Mesenchymal stem cell (in vitro differentiated cells and primary cell): ENCODE results near the gene COL4A5.

Experiments used
- DNase-seq: peaks from one replicate; pipeline ENCODE4 v3.0.0-alpha.2; 2013
- H2AFZ ChIP-seq: one replicate; pipeline ENCODE4 v1.6.1; 2013; ENCODE audit warnings: low read depth, mild to moderate bottlenecking, control low read depth, inconsistent platforms, low read length, moderate library complexity
- H2AK5ac ChIP-seq: 2 replicates; pipeline ENCODE4 v1.6.1; 2013; ENCODE audit warnings: low read length, moderate library complexity, mild to moderate bottlenecking, inconsistent platforms; ENCODE audit not compliant: severe bottlenecking
- H2BK120ac ChIP-seq: one replicate; pipeline ENCODE4 v1.6.1; 2013; ENCODE audit warnings: low read depth, mild to moderate bottlenecking, inconsistent platforms, low read length, moderate library complexity
- H2BK12ac ChIP-seq, 2 experiments: one replicate each; pipeline ENCODE4 v1.6.1; 2013; ENCODE audit warnings: inconsistent platforms in 2 of 2, low read length in 2 of 2, mild to moderate bottlenecking in 2 of 2, moderate library complexity in 2 of 2, control low read depth in 1 of 2
- H2BK15ac ChIP-seq: one replicate; pipeline ENCODE4 v1.6.1; 2013; ENCODE audit warnings: mild to moderate bottlenecking, low read depth, inconsistent platforms; ENCODE audit not compliant: poor library complexity, severe bottlenecking
- H2BK5ac ChIP-seq: 2 replicates; pipeline ENCODE4 v1.6.1; 2013; ENCODE audit warnings: low read depth, mild to moderate bottlenecking, low read length, control low read depth, inconsistent platforms; ENCODE audit not compliant: poor library complexity, severe bottlenecking
- H3K14ac ChIP-seq, 2 experiments: one replicate each; pipeline ENCODE4 v1.6.1; 2013; ENCODE audit warnings: inconsistent platforms in 2 of 2, low read length in 2 of 2, control low read depth in 1 of 2, mild to moderate bottlenecking in 1 of 2, moderate library complexity in 1 of 2
- H3K18ac ChIP-seq, 2 experiments: one replicate each; pipeline ENCODE4 v1.6.1; 2013; ENCODE audit warnings: inconsistent platforms in 2 of 2, low read length in 2 of 2, control low read depth in 1 of 2, low read depth in 1 of 2, mild to moderate bottlenecking in 1 of 2
- H3K23ac ChIP-seq, 2 experiments: one replicate each; pipeline ENCODE4 v1.6.1; 2013; ENCODE audit warnings: inconsistent platforms in 2 of 2, low read length in 2 of 2, mild to moderate bottlenecking in 2 of 2, moderate library complexity in 2 of 2, control low read depth in 1 of 2
- H3K27ac ChIP-seq: 2 replicates; pipeline ENCODE4 v1.5.1; 2013; ENCODE audit warnings: mild to moderate bottlenecking, moderate library complexity, low read length, control low read depth, inconsistent platforms; ENCODE audit not compliant: poor library complexity, severe bottlenecking
- H3K27me3 ChIP-seq, 2 experiments: 2 replicates each; pipeline versions ENCODE4 v1.6.1 to v1.7.0; 2013; ENCODE audit warnings: low read length in 2 of 2, mild to moderate bottlenecking in 2 of 2, moderate library complexity in 2 of 2, control low read depth in 1 of 2, inconsistent platforms in 1 of 2; ENCODE audit not compliant: control insufficient read depth in 1 of 2, insufficient read depth in 1 of 2
- H3K36me3 ChIP-seq, 2 experiments: 2 replicates each; pipeline versions ENCODE4 v1.6.1 to v1.7.0; 2013; ENCODE audit warnings: low read length in 2 of 2, control low read depth in 1 of 2, inconsistent platforms in 1 of 2, low read depth in 1 of 2, mild to moderate bottlenecking in 1 of 2; ENCODE audit not compliant: insufficient read depth in 2 of 2, control insufficient read depth in 1 of 2
- H3K4ac ChIP-seq, 2 experiments: one replicate each; pipeline ENCODE4 v1.6.1; 2013; ENCODE audit warnings: inconsistent platforms in 2 of 2, low read length in 2 of 2, mild to moderate bottlenecking in 2 of 2, moderate library complexity in 2 of 2, control low read depth in 1 of 2, low read depth in 1 of 2
- H3K4me1 ChIP-seq: 2 replicates; pipeline ENCODE4 v1.6.1; 2013; ENCODE audit warnings: low read depth, low read length, control low read depth; ENCODE audit not compliant: control insufficient read depth, insufficient read depth
- H3K4me2 ChIP-seq: 2 replicates; pipeline ENCODE4 v1.6.1; 2013; ENCODE audit warnings: low read length, mild to moderate bottlenecking, inconsistent platforms; ENCODE audit not compliant: poor library complexity, severe bottlenecking
- H3K4me3 ChIP-seq, 2 experiments: 2 replicates each; pipeline versions ENCODE4 v1.5.1 to v1.7.0; 2013; ENCODE audit warnings: low read length in 2 of 2, mild to moderate bottlenecking in 2 of 2, control low read depth in 1 of 2, low read depth in 1 of 2; ENCODE audit not compliant: insufficient read depth in 1 of 2
- H3K79me1 ChIP-seq: replicated peaks from 2 replicates; pipeline ENCODE4 v1.6.1; 2013; ENCODE audit warnings: mild to moderate bottlenecking, control low read depth, low read length, inconsistent platforms; ENCODE audit not compliant: poor library complexity, severe bottlenecking
- H3K9ac ChIP-seq: 2 replicates; pipeline ENCODE4 v1.7.0; 2013; ENCODE audit warnings: mild to moderate bottlenecking, low read length, moderate library complexity
- H3K9me3 ChIP-seq: 2 replicates; pipeline ENCODE4 v1.7.0; 2013; ENCODE audit warnings: mild to moderate bottlenecking, low read length; ENCODE audit not compliant: control insufficient read depth
- H4K8ac ChIP-seq: one replicate; pipeline ENCODE4 v1.6.1; 2013; ENCODE audit warnings: inconsistent platforms, mild to moderate bottlenecking, low read length, moderate library complexity
- H4K91ac ChIP-seq: one replicate; pipeline ENCODE4 v1.6.1; 2013; ENCODE audit warnings: mild to moderate bottlenecking, low read length, inconsistent platforms
- WGBS: methylation state at CpG from one replicate; pipeline ENCODE4 v1.1.7; 2013; ENCODE audit warnings: mixed read lengths; 5-methylcytosine and 5-hydroxymethylcytosine counted together

COL4A5 gene

GRCh38 chrX:108642273-108642628 is 202.6 kb downstream of the COL4A5 start:
- no peak for DNase-seq
- Histone ChIP-seq H4K8ac (no peak overlapping the region), H3K4me3 (no peak overlapping the region), H3K4me2 (no peak overlapping the region), H2AFZ (no peak overlapping the region), H2BK120ac (no peak overlapping the region), H2BK15ac (no peak overlapping the region), H3K18ac (no peak overlapping the region), H3K36me3 (peaks cover 0 to 10% of the 10 kb centered on the region in 2 experiments), H3K9me3 (peaks cover 37% of the 10 kb centered on the region), H3K9ac (no peak overlapping the region), H2BK5ac (no peak overlapping the region), H3K4ac (no peak overlapping the region), H3K4me1 (no peaks in the 10 kb centered on the region), H3K23ac (no peak overlapping the region), H3K27ac (no peak overlapping the region), H3K27me3 (no peaks in the 10 kb centered on the region), H2BK12ac (no peak overlapping the region), H3K79me1 (no peaks in the 10 kb centered on the region), H4K91ac (no peak overlapping the region), H3K14ac (no peak overlapping the region), H2AK5ac (no peak overlapping the region)
- WGBS = no CpG with 5 or more reads among the region's 1 CpG

DNA sequence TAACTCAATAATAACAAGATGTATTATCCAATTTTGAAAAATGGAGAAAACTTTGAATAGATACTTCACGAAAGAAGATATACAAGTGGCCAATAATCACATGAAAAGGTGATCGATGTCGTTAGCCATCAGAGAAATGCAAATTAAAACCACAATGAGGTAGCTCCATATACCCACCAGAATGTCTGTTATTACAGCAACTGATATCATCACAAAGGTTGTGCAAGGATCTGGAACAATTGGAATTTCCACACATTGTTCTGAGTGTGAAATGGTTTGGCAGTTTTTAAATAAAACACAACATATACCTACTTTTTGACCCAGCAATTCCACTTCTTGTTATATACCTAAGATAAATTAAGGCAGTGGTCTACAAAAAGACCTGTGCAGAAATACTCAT is 225.1 kb downstream of the COL4A5 start:
- H3K27me3 ChIP-seq = no peaks in the 10 kb centered on the region
- no peak overlapping the region for H2BK15ac ChIP-seq
- no peak overlapping the region for H3K14ac ChIP-seq
- no peaks in the 10 kb centered on the region for H3K9me3 ChIP-seq
- WGBS = 95% methylated on average over 3 of the region's 3 CpGs
- no peak overlapping the region for H2BK5ac ChIP-seq
- H3K4ac ChIP-seq = no peak overlapping the region
- H3K23ac ChIP-seq = no peak overlapping the region
- no peaks in the 10 kb centered on the region for H3K36me3 ChIP-seq
- no peak for DNase-seq
- peaks cover 2% of the 10 kb centered on the region for H3K79me1 ChIP-seq
- no peaks in the 10 kb centered on the region for H3K4me1 ChIP-seq
- no peak overlapping the region for H3K18ac ChIP-seq
- H4K8ac ChIP-seq = no peak overlapping the region
- no peak overlapping the region for H3K9ac ChIP-seq
- H3K27ac ChIP-seq = no peak overlapping the region
- H2BK12ac ChIP-seq = no peak overlapping the region
- no peak overlapping the region for H4K91ac ChIP-seq
- H2AFZ ChIP-seq = no peak overlapping the region
- no peak overlapping the region for H2AK5ac ChIP-seq
- H3K4me2 ChIP-seq = no peak overlapping the region
- no peak overlapping the region for H3K4me3 ChIP-seq
- H2BK120ac ChIP-seq = no peak overlapping the region

- Histone ChIP-seq H3K27me3 (no peaks in the 10 kb centered on the region), H3K14ac (no peak overlapping the region)
Measured at GRCh38 chrX:108666101-108666500, 226.5 kb downstream of the COL4A5 start.

DNA sequence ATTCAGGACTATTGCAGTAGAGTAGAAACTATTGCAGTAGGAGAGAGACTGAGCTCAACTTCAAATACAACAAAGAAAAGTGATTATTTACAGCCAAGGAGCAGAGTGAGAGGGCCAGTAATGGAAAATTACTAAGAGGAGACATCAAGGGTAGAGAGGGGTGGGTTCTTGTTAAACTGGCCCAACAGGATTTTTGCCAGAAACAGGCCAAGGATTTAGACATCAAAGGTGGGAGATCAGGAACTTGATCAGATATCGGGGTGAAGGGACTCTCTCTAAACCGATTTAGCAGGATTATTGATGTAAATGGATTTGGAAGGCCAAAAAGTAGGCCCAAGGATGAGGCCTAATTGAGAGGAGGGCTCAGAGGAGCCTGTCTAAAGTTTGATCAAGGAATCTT is 231.9 kb downstream of the COL4A5 start:
- H2BK12ac ChIP-seq = no peak overlapping the region
- 100% methylated on average over 2 of the region's 2 CpGs for WGBS
- no peak overlapping the region for H4K91ac ChIP-seq
- no peak for DNase-seq
- H3K36me3 ChIP-seq = no peaks in the 10 kb centered on the region
- no peak overlapping the region for H3K4ac ChIP-seq
- no peak overlapping the region for H3K4me2 ChIP-seq
- no peaks in the 10 kb centered on the region for H3K9me3 ChIP-seq
- no peak overlapping the region for H2AK5ac ChIP-seq
- no peak overlapping the region for H2BK5ac ChIP-seq
- no peak overlapping the region for H3K23ac ChIP-seq
- peaks cover 2% of the 10 kb centered on the region for H3K79me1 ChIP-seq
- H2BK120ac ChIP-seq = no peak overlapping the region
- H2BK15ac ChIP-seq = no peak overlapping the region
- H2AFZ ChIP-seq = no peak overlapping the region
- H4K8ac ChIP-seq = no peak overlapping the region
- no peak overlapping the region for H3K18ac ChIP-seq
- H3K27ac ChIP-seq = no peak overlapping the region
- H3K4me3 ChIP-seq = no peak overlapping the region
- H3K27me3 ChIP-seq = no peaks in the 10 kb centered on the region
- no peaks in the 10 kb centered on the region for H3K4me1 ChIP-seq
- no peak overlapping the region for H3K9ac ChIP-seq
- H3K14ac ChIP-seq = no peak overlapping the region

More at GRCh38 chrX:108666101-108666500, 226.5 kb downstream of the COL4A5 start:
- no CpG with 5 or more reads among the region's 1 CpG for WGBS
- Histone ChIP-seq H4K91ac (no peak overlapping the region), H3K36me3 (no peaks in the 10 kb centered on the region), H2BK15ac (no peak overlapping the region), H3K79me1 (peaks cover 2% of the 10 kb centered on the region), H2BK120ac (no peak overlapping the region), H4K8ac (no peak overlapping the region), H3K4ac (no peak overlapping the region), H3K4me3 (no peak overlapping the region), H3K9me3 (no peaks in the 10 kb centered on the region), H3K4me2 (no peak overlapping the region), H3K23ac (no peak overlapping the region), H3K18ac (no peak overlapping the region), H2AK5ac (no peak overlapping the region), H2BK5ac (no peak overlapping the region), H2BK12ac (no peak overlapping the region), H2AFZ (no peak overlapping the region), H3K9ac (no peak overlapping the region), H3K27ac (no peak overlapping the region), H3K4me1 (no peaks in the 10 kb centered on the region)
- DNase-seq = no peak
